Stimulated activated CD4-positive, alpha-beta T cell treated with anti-CD3 and anti-CD28 coated beads, Interleukin-2, amount 100 ng/mL, for 48 hours (primary cell): ENCODE measurements around the gene MRPL21.

Source experiments
- DNase-seq, 2 donors: peaks; one replicate each; pipeline ENCODE4 v3.0.0-alpha.2; 2020

The MRPL21 gene

GRCh38 chr11:68903288-68904247, at the start of gene MRPL21, which contains the start of gene IGHMBP2:
Gene MRPL21, minus strand, starts transcription at chr11:68903832. Its CDS starts 22 bp downstream, at chr11:68903810.
Gene IGHMBP2, plus strand, starts transcription at chr11:68903891. Its CDS starts 62 bp downstream, at chr11:68903953.
- peak; percentile 82 to 89 for DNase-seq

- DNase-seq = no peak
Measured at GRCh38 chr11:68950762-68951161, 47.1 kb upstream of the MRPL21 start.

- DNase-seq = no peak
Measured at GRCh38 chr11:68950270-68950669, 46.6 kb upstream of the MRPL21 start.

GRCh38 chr11:68948935-68949334, 45.3 kb upstream of the MRPL21 start:
- DNase-seq = no peak

GRCh38 chr11:68948496-68948895, 44.9 kb upstream of the MRPL21 start:
- no peak for DNase-seq

- no peak for DNase-seq
Measured at GRCh38 chr11:68947151-68947550, 43.5 kb upstream of the MRPL21 start.

GRCh38 chr11:68946416-68947090, 42.9 kb upstream of the MRPL21 start:
- DNase-seq = no peak

- DNase-seq = no peak
Measured at GRCh38 chr11:68942751-68943271, 39.2 kb upstream of the MRPL21 start.

- DNase-seq = no peak
Measured at GRCh38 chr11:68942095-68942620, 38.5 kb upstream of the MRPL21 start.

GRCh38 chr11:68941324-68942094, 37.9 kb upstream of the MRPL21 start:
- no peak for DNase-seq

- DNase-seq = no peak
Measured at GRCh38 chr11:68940651-68941323, 37.2 kb upstream of the MRPL21 start.

- DNase-seq = no peak
Measured at GRCh38 chr11:68939583-68940555, 36.2 kb upstream of the MRPL21 start.

- DNase-seq = no peak
Measured at GRCh38 chr11:68938816-68939582, 35.4 kb upstream of the MRPL21 start.

- DNase-seq = no peak
Measured at GRCh38 chr11:68938088-68938487, 34.5 kb upstream of the MRPL21 start.

GRCh38 chr11:68936676-68937620, 33.3 kb upstream of the MRPL21 start:
- no peak for DNase-seq

- DNase-seq = no peak
Measured at GRCh38 chr11:68936358-68936636, 32.7 kb upstream of the MRPL21 start.

GRCh38 chr11:68935516-68936357, 32.1 kb upstream of the MRPL21 start:
- no peak for DNase-seq

- DNase-seq = no peak
Measured at GRCh38 chr11:68935066-68935465, 31.4 kb upstream of the MRPL21 start.
